ENCODE results near the gene KITLG.
"Not testable (repeated sequence)": the region's sequence is repeated elsewhere in the genome, so short reads cannot be mapped to it uniquely, and the experiment has no call there.

The KITLG gene

DNA sequence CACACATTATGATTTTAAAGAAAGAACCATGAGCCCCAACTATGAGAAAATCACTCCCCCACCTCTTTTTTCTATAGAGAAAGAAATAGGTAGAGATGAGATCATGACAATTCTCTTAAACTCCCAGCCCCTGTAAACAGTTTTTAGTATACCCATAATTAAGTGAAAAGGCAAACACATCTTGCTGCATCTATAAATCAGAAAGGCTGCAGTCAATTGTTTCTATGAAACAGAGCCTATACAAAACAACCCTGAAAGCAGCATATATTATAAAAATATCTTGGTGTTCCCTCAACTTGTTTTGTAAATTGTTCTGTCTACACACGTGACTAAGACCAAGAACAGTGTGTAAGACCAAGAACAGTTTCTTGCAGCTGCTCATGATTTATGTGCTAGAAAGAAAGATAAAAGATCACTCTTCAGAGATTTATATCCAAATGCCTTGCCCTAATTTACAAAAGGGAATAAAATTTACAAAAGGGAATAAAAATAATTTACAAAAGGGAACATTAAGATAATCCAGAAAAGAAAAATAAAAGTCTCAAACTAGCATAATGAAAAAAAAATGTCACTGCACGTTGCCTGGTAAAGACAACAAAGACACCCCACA, 4.8 kb downstream of the KITLG start:
- DNase-seq = no peak

DNA sequence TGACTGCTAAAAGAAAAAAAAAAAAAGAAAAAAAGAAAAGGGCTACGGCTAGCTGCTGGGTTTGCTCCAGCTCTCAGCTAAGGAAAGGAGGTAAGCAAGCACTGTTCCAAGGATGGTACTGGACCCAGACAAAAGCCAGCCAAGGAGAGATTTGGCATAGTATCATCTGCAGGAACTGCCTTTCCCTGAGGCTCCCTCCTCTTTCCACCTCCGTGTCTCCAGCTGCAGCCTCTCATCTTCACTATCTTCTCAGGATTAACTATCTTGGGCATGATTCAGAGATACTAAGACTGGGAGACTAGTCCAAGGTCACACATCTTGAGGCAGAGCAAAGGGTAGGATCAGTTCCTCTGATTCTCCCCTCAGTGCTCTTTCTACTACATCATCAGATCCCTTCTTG, 6.0 kb downstream of the KITLG start:
- no peak for DNase-seq

DNA sequence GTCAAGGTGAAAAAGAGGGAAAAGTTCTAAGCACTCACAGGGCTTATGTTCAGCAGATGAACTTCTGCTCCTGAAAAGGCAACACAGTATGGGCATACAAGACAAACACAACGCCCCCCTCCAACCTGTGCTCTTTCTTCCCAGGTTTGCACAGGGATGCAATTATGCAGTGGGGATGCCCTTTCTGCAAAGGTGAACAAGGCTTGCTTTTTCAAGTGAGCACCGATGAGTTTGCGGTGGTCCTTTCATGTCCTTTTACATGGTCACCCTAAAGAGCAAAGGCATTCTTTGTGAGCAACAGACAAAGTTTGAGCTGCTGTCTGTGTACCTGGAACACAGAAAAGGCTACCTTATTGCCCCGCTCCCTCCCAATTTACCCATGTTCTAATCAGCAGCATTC, 6.7 kb downstream of the KITLG start:
- DNase-seq = no peak

DNA sequence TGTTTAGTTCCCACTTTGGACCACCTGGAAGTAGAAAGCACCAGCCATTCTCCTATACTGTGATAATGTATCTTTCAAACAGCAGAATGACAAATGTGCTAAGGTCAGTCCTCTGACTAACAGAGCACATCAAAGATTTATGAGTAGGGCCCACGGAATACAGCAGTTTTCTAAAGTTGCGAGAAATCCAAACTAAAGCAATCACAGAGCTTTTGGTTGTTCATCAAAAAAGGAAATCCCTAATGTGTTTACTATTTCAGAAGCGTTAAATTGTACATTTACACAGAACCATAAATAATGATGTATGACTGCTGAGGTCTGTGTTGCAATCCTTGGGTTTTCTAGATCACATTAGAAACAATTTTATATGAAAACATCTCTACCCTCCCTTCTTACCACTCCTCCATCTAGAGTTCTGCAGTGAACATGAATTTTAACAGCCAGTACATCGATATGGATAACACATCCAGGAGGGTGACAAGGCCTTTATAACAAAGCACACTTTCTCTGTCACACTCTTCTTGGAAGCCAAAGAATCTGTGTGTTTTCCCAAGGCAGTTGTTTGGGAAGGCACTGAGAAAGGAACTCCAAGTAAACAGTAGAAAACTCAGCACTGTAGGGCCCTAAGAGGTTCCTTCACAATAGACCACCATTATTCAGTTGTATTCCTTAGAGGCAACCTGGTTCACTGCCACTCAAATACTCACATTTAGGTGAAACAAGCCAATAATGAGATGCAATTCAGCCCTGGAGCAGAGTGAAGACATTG, 7.3 kb downstream of the KITLG start:
- no peak for DNase-seq

DNA sequence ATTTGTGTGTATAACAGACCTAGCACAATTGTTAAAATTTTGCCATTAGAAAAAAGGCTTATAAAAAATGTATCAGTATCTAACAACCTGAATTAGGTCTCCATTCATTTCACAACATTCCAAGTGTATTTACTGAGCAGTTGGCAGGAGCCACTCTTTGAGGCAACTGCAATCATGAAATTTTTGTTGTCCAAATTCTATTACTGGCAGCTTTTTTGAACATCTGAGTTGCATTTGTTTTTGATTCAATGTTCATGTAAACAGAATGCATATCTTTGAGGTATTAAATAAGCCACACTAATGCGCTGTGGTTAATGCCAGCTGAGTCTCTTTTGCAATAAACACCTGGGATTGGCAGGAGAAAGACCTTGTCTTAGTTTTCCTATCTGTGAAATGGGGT, 8.7 kb downstream of the KITLG start:
- no peak for DNase-seq

DNA sequence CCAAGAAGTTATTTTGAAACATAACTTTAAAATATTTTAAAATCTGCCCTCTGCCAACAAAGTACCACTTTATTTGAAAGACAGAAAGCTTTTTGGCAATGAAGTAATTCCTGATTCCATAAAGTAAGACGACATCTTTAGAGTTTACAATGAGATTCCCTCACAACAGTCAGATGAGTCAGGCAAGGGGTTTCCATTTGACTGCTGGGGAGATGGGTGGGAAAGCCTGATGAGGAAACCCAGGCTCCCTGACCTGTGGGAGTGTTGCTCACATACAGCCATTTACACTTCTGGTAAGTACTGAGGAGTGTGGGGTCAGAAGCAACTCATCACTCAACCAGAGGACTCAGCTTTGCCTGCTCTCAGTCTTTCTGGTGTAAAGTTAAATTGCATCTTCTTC, 10.2 kb downstream of the KITLG start:
- DNase-seq = no peak

DNA sequence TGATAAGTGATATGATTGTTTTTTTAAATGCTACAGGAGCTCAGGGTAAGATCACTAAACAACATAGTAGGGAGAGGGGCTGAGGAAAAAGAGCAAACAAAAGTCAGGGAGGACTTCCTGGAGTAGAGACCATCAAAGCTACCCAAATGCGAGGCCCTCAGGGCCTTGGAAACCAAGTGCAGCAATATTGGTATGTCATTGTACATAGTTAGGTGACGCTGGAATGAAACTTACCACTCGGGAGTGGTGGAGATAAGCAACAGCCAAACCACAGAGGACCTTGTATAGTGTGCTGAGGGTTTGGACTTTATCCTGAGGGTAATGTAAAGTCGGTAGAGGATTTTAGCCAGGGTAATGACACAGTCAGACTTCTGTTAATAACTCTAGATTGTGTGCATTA, 13.8 kb downstream of the KITLG start:
- no peak for DNase-seq

DNA sequence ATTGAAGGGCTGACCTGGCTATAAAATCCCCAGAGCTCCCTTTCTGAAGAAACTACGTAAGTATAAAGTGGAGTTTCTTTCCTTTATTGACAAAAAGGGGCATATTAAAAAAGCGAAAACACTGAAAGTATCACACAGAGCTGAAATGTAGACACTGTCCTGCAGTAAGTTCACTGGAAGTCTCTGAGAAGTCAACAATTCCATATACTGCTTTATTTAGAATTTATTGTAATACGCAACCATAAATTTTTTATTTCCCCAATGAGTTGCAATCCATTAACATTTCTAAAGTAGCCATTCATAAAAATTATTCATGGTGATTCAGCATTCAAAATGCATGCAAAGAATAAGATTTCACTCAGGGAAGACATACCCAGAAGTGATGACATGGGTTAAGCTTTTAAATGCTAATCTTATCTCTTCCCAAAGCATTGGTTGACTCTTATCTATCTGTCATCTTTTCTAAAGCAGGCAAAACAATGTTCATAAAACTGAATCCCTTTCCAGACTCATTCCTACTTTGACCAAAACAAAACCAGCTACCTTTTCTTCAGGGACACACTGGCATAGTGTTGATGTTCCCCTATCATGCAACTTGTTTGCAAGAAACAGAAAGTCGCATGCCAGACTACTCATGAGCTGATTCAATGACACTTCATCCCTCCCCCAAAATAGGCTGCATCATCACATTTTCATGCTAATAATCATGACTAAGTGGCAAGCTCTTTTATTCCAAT, 17.3 kb downstream of the KITLG start:
- no peak for DNase-seq

DNA sequence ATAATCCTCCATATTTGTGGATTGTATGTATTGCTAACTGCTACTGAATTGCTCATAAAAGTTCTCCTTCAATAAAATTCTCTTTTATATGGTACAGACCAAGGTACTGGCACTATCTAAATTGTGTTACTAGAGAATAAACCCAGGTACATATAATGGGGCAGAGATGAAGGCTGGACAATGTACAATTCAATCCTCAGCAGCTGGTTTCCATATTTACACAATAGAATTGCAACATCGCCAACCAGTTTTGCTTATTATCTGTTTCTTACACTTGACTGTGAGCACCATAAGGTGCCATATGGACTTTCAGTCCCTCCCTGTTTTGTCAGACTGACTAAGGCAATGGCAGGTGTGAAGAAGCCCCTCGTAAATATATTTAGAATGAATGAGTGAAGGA, 18.1 kb downstream of the KITLG start:
- no peak for DNase-seq

DNA sequence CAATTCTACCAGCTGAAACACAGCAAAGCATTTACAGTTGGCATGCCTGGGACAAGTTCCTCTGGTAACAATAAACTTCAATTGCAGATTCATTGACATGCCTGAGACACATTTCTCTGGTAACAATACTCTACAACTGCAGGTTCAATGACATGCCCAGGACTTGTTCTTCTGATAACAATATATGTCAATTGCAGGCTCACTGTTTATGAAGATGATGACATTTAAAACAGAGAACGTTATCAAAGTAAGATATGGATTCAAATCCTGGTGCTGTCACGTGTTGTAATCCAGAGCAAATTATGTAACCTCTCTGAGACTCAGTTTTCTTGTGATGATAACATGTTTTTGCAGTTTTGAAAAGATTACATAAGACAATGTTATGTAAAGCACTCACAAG, 20.5 kb downstream of the KITLG start:
- no peak for DNase-seq

DNA sequence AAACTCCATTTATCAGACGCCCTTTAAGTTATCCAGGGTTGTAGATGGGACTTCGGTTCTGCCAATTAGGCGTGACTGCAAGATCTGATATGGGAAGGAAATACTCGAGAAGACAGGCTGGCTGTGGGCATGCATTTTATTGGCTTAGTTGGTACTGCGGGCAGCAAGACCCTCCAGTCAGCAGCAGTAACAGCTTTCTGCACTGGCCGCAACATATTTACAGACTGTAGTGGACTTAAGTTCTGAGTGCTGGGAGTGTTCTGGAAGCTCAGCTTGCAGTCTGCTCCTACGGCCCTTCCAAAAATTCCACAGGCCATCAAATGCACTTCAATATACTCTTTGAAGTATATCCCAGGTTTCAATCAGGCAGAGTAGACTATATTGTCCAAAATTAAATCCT, 21.1 kb downstream of the KITLG start:
- no peak for DNase-seq

DNA sequence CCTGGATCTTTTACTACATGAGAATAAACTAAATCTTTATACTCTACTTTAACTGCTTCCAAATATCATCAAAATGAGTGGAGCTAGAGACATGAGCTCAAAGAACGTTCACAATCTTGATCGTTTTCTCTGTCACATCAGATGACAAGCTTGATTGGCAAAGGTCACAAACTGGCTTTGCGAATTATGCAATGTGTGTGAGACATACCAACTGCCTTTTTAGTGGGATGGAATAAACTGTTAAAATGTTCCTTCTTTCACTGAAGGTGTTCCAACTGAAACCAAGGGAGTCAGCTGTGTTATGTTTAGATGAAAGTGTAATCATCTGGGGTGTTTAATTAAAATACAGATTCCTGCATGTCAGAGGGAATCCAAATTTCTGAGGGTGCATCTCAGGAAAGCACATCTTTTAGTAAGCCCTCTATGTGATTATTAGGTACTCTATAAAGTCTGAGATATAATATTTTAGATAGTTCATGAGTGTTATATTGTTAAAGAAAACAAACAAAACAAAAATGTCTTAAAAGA, 21.9 kb downstream of the KITLG start:
- no peak for DNase-seq

DNA sequence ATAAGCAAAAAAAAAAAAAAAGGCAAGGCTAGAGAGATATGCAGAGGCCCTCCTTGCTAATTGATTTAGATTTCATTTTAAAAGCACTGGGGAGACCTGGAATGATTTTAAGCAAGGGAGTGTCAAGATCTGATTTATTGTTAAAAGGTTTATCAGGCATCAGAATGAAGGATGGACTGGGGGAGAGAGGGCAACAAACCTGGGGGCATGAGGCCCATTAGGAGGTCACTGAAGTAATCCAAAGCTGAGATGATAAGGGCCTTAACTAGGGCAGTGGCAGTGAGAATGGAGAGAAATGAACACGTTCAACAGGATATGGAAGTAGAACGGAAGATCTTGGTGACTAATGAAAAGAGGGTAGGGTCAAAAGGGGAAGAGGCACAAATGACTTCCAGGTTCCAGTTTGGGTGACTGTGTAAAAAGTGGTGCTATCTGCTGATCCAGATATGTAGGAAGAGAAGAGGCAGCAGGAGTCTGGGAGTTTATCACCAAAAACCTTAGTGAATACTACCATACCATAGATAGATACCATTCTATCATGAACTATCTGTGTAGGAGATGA, 24.0 kb downstream of the KITLG start:
- DNase-seq = no peak

DNA sequence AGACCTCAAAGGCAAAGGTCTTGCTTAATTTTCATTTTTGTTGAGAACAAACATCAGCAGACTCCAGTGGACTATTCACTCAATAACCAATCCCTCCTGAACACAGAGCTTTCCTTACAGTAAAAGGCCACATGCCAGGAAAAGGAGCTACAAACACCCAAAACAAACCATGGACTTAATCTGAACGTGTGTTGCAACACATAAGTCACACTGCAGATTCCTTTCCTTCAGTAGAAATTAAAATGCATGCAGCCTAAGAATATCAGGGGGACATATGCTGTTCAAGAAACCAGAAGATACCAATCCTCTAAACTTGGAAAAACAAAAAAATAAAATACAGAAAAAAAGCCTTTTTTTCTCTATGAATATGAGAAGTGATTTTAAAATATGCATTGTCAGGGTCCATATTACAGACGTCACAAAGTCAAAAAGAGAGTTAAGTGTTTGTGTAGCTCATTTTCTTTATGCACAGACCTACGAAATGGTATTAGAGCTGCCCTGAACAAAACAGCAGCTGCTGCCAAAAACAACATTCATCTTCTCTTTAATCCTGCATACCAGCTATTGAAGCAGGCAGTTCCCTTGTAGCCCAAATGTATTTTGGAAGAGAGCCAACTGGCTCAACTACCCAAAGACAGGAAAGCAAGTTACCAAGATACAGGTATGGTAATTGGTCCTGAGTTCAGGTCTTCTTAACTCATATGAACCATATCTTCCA, 26.2 kb downstream of the KITLG start:
- no peak for DNase-seq

DNA sequence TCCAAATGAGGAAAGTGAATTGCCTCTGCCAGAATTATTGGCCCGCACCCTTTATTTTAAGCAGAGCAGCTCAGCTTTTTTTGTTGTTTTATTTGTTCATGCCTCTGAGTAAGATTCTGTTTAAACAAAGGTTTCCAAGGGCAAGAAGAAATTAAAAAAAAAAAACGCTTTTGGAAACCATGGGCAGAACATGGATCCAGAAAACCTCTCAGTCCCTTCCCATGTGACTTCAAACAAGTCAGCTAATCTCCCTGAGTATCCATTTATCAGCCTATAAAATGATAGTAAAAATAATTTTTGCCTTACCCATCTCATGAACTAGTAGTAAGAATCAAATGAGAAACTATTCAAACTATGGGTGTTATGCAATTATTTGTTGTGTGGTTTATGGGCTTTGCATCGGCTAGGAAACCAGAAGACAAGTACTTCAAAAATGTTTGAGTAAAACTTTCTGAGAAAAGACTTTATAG, 27.6 kb downstream of the KITLG start:
- DNase-seq = no peak

DNA sequence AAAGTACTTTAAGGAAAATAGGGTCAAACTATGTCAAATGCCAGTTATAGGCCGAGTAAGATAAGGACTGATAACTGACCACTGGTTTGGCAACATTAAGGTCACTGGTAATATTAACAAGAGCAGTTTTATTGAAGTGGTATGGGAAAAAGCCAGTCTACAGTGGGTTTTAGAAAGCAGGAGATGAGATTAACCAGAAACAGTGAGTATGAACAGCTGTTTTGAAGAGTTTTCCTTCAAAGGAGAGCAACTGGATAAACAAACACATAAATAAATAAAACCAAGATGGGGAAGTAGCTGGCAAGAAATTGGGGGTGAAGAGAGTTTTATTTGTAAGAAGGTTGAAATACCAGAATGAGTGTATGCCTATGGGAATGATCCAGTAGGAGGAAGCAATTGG, 30.3 kb downstream of the KITLG start:
- no peak for DNase-seq

DNA sequence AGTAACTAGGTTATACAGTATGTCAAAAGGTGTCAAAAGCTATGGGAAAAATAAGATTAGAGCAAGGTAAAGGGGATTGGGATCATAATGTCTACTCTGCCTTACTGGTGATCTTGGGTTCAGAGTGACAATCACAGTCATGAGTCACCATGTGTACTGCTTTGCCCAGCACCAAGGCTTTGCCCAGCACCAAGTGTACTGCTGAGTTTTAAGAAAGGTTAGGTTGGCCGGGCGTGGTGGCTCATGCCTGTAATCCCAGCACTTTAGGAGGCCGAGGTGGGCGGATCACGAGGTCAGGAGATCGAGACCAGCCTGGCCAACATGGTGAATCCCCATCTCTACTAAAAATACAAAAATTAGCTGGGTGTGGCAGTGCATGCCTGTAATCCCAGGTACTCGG, 32.3 kb downstream of the KITLG start:
- not testable (repeated sequence) for DNase-seq

DNA sequence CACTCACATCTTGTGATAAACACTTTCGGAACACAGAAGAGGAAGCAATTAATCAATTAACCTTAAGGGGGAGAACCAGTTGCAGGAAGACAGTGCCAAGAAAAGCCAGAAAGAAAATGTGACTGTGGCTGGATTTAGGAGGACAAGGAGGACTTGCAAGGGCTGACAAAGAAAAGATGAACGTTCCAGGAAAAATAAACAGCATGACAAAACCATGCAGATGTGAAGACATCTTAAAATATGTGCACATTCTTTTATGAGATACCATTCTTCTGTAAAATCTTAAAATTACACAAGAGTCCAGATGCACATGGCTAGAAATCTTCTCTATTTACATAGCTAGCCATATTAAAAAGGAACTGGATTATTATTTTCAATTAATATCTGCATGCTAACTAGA, 33.4 kb downstream of the KITLG start:
- DNase-seq = no peak

DNA sequence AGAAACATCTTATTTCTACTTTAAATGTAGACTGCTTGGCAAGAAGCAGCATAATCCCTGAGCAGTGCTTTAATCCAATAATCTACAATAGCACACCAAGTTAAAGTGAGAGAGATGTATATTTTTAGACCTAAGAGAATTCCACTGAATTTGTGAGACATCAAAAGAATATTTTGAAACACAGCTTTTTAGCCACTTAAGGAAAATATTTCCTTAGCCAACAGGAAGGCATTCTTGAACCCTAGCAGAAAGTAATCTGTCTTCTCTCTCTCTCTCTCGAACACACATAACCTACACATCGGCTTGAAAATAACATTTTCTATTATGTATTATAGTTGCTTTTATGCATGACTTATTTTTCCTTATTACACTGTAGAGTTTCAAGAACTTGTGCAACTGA, 34.0 kb downstream of the KITLG start:
- no peak for DNase-seq

DNA sequence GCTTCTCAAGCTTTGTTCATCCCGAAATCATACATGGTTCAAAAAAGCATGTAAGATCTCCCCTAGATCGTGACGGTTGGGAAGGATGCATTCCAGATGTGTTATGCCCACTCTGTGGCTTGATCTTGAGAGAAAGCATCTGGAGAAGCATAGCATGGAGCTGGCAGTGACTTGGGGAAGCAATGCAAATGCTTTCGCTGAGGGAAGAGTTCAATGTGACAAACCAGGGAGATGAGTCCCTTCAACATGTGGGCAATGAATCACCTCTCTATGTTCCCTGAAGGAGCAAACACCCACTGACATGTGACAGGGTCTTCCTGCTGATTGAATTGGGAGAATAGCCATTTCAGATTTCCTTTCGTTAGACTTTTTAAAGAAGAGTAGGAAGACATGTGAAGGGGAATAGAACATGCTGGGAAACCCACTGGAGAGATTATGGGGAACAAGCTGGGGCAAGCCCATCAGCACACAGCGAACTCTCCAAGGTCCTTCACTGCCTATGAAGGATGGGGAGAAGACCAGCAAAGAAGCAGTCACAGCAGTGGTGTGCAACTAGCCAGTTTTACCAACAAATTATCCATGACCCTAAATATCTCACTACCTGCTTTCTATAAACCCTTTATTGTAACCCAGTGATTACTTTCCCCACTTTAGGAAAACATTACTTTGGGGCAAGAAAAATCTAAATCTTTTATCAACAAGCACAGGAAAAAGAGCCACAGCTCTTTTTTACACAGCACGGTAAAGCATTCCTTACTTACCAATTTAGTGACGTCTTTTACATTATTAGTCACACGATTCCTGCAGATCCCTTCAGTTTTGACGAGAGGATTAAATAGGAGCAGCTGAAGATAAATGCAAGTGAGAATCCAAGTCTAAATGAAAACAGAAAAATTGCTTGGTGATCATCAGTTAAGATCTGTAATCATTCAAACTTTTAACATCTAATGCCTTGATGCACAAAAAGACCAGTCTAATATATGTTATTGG, 35.0 kb downstream of the KITLG start:
- DNase-seq = no peak

DNA sequence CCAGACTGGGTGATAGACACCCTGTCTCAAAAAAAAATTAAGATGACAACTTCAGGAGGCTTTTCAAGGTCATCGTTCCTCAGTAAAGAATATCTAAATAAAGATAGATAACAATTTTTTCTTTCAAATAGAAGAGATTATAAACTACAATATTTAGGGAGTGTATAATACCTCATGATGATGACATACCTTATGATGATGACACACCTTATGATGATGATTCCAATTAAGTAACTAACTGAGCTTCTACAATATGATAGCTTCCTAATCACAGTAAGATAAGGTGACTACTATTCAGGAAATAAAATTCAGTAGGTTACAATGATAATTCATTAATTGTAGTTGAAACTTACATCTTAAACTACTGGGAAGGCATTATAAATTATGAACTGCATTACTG, 40.4 kb downstream of the KITLG start:
- DNase-seq = no peak

DNA sequence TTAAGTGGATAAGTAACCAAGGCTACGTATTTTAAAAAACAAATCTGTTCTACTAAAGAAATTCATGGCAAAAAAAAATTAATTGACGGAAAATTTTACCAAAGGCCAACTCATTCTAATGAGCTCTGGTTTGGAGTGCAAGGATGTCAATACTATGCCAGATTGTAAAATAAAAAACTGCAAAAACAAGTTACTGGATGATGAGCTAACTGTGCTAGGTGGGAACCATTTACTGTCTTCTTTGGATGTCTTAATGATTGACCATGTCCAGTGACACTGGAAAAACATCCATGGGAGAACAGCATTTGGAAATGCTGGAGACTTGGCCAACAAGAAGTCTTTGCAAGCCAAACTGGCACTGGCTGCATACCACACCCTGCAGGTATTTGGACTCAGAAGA, 41.6 kb downstream of the KITLG start:
- no peak for DNase-seq

Measured in stimulated activated CD4-positive, alpha-beta T cell treated with anti-CD3 and anti-CD28 coated beads, Interleukin-12 subunit alpha, Interleukin-12 subunit beta, amount 100 ng/mL, for 4 hours (primary cell).